HG03108 (cell line): Measurements from ENCODE around the gene CISTR.
"Not testable (repeated sequence)": the region's sequence is repeated elsewhere in the genome, so short reads cannot be mapped to it uniquely, and the experiment has no call there.

Experiments
- ATAC-seq: cut with Tn5 transposase; IDR thresholded peaks from one replicate; pipeline ENCODE4 v1.9.1; 2021; ENCODE audit warnings: moderate library complexity; ENCODE audit not compliant: unreplicated experiment

The CISTR gene

DNA sequence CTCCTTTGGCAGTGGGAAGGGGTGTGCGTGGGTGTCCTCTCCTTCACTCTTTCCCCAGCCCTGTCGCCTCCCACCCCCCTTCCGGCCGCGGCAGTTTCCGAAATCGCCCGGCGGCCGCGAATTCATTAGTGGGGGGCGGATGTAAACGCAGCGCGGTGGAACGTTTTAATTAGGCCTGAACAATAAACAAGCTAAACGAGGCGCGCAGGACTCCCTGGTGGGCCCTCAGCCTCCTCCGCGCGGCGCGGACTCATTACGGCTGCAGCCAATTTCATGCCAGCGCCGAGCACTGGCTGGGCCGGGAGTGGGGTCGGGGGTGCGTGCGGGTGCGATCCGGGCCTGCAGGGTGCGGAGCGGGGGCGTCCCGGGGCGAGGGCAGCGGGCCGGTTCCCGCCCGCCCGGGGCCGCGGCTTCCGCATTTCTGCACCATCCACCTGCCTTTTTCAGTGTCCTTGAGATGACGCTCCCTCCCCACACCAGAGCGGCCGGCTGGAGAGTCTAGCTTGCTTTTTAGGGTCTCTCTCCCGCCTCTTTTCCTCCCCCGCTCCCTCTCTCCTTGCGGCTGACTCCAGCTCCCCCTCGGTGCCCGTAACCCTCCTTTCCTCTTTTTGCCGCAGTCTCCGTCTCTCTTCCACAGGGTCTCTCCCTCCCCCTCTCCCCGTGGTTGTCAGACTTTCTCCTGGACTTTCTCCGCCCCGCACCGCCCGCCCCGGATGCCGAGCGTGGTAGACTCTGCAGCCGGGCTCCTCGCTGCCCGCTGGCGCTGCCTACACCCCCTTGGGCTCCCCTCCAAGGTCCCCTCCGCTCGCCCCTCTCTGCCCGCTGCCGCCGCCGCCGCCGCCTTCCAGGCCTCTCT, at the start of gene CISTR:
Gene CISTR (minus strand): TSS at position 644 of the 856 bp plus-strand sequence.
- ATAC-seq = peak; percentile 33

GRCh38 chr12:53798575-53798974, 46.8 kb upstream of the CISTR start:
- no peak for ATAC-seq

DNA sequence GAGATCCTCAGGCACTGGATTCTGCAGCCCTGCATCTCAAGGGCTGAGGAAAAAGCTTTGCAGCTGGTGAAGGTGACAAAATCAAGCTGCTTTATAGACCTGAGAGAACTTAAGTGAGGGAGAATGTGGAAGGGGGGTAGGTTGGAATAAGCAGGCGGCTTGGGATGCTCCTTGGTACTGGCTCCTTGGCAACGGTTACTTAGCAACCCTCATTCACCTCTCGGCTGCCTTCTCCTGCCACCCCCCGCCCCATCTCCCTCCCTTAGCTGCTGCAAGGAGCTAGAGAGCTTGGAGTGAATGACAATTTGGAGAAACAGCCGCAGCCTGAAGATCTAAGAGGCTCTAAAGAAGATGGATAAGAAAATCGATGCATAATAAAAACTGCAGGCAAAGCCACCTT, 44.1 kb upstream of the CISTR start:
- ATAC-seq = no peak

DNA sequence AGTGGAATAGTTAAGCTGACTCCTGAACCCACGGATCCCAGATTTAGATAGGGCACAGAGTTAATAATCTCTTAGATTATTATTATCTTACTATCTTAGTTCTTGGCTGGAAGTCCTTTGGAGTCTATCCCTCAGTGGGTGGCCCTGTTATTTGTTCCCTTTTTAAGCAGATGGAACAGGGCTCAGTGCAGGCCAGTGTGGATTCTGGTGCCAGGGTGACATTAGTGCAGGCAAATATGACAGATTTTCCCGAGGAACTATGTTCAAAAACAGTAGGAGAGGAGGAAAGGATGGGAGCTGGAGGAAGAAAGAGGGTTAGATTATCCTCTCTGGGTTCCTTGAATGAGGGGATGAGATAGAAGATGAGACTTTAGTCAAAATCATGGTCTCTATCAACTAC, 41.4 kb upstream of the CISTR start:
- ATAC-seq = no peak

GRCh38 chr12:53791735-53792326, 40.1 kb upstream of the CISTR start:
- no peak for ATAC-seq

GRCh38 chr12:53789570-53789969, 37.8 kb upstream of the CISTR start:
- ATAC-seq = no peak

GRCh38 chr12:53788892-53789291, 37.1 kb upstream of the CISTR start:
- ATAC-seq = no peak

DNA sequence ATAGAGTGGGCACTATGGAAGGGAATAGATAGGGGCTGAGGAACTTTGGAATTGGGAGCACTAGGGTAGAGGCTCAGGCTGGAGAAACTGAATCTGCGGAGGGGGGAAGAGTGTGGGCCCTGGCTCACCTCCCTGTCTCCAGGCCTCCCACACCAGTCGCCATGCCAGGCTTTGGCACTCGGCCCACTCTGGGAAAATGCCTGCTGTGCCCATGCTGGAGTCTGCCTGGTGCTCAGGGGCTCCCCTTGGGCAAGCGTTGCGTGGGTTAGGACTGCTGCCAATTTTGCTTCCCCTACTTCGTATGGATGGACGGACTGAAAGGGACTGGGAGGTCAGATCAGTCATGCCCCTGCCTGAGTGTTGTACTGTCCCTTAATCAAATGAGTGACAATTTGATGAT, 34.6 kb upstream of the CISTR start:
- no peak for ATAC-seq

DNA sequence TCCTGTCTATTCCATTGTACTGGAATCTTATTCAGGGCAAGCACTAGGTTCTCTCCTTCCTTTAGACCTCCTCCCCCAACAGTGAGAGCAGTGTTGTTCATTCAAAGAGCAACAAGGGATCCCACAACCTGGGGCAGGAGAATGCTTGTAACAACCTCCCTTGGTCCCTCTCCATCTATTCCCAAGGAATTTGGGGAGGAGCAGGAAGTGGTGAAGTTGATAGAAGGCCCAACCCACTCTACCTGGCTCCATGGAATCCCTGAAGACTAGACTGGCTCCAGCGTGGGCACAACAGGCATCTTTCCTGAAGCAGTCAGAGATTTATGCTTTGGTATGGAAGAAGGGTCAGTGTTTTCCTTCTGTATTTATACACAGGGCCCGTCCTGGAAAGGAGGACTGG, 33.4 kb upstream of the CISTR start:
- ATAC-seq = no peak

- ATAC-seq = no peak
These were observed 30.4 kb upstream of the CISTR start for GRCh38 chr12:53782093-53782703.

DNA sequence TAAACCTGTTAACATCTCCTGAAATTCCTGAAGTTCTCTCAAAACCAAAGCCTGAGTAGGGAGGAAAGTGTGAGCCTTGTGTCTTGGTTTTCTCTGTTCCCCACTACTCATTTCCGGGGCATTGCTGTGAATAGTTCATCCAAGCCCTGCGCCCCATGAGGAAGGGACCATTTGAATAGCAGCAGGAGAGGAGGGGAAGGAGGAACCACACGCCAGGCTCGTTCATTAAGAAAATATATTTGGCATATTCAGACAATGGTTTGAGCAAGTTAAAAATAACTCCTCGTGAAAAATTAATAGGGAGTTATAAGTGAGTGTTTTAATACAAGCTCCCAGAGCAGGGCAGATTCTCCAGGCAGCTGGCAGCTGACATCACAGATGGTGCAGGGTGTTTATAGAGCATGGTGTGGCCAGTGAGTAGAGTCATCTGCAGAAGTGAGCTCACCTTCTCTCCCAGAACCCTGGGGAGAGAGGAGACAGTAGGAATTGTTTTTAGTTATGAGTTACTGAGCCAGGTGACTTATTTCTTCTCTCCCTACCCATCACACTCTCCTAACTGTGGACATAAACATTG, 29.5 kb upstream of the CISTR start:
- no peak for ATAC-seq

- no peak for ATAC-seq
These were observed 28.5 kb upstream of the CISTR start for GRCh38 chr12:53780323-53780722.

DNA sequence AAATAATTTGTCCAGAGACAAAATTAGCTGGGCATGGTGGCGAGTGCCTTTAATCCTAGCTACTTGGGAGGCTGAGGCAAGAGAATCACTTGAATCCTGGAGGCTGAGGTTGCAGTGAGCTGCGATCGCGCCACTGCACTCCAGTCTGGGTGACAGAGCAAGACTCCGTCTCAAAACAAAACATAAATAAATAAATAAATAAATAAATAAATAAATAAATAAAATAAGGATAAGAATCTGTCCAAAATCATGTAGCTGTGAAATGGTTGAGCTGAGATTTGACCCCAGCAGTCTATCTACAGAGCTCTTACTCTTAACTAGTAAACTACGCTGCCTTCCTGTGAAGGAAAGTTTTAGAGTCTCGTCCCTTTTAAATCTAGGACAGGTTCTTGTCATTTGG, 27.9 kb upstream of the CISTR start:
- not testable (repeated sequence) for ATAC-seq

DNA sequence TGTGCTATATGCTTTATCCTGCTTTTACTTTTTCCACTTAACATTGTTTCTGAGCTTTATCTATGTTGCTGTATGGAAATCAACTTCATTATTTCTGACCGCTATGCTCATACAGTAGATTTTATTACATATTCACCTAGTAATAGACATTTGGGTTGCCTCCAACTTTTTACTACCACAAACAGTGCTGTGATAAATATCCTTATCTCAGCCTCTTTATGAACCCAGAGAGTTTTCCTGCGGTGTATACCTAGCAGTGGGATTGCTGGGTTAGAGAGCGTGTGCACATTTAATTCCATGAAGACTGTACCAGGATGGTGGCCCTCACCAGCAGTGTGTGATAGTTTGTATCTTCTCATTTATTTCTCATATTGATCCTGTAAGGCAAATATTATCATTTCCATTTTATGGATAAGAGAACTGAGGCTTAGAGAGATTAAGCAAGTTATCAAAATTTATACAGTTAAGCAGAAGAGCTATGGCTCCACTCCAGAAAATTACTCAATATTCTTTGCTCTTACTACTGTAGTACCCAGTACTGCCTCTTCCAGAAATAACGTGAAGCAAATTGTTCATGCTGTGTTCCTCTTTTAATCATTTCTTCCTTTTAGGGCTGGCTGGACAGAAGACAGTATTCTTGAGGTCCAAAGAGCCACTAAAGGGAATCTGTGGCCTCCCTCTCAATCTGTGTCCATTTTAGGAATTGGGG, 26.3 kb upstream of the CISTR start:
- ATAC-seq = no peak

DNA sequence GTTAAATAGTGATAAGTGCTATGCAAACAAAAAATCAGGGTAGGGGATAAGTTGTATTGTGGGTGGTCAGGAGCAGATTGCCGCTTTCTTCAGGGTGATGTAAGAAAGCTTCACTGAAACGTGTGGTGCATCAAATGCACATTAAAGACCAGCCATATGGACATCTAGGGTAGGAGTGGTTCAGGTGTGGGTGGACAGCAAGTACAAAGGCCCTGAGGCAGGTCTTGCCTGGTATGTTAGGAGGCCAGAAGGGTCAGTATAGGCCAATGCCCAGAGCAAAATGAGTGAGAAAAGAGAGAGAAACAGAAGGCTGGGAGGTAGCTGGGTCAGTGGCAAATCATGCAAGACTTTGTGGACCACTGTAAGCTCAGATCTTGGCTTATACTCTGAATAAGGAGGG, 25.6 kb upstream of the CISTR start:
- ATAC-seq = no peak

- no peak for ATAC-seq
These were observed 25.1 kb upstream of the CISTR start for GRCh38 chr12:53776872-53777271.

GRCh38 chr12:53775478-53776145, 23.8 kb upstream of the CISTR start:
- no peak for ATAC-seq

- ATAC-seq = no peak
These were observed 18.5 kb upstream of the CISTR start for GRCh38 chr12:53770281-53770680.

DNA sequence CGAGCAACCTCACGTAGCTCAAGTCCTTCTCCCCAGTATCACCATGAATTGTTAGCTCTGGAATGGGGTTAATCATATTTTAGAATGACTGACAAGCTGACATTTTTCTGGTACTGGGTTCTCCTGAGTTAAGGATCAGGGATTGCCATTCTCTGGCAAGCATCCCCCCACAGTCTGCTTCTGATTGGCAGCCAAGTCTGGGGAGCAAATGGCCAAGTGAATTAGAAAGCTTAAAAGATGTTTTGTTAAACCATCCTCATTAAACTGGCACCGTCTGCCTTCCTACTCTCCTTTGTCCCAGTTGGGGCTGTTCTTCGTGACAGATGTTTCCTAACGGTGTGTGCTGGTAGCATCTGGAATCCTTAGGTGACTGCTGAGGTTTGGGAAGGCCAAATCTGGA, 17.2 kb upstream of the CISTR start:
- ATAC-seq = no peak

GRCh38 chr12:53766881-53767280, 15.1 kb upstream of the CISTR start:
- ATAC-seq = no peak

DNA sequence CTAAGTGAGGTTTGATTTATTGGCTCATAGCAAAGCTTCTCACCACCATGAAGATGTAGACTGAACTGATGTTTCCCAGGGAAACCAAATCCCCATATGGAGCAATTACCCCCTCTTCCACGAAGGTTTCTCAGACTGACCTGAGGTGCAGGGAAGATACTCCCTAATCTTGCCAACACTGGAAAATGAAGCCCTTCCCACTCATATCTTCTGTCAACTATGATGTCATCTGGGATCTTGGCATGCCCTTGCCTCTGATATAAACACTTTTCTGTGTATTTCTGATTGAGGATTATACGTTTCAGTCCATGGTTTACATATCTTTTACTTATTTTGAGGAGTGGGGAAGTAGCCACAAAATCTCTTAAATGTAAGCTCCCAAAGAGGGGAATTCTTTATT, 14.1 kb upstream of the CISTR start:
- ATAC-seq = no peak
